Measurements from ENCODE around the gene KCNQ1. TPM values are rescaled to one million over a fixed set of nuclear protein-coding genes. Genes with fewer than 3 reads are reported as not detected.

Gene KCNQ1
- total and polyA plus RNA-seq, 4 donors: 15.4 to 41.7 (median 26.2) TPM

DNA sequence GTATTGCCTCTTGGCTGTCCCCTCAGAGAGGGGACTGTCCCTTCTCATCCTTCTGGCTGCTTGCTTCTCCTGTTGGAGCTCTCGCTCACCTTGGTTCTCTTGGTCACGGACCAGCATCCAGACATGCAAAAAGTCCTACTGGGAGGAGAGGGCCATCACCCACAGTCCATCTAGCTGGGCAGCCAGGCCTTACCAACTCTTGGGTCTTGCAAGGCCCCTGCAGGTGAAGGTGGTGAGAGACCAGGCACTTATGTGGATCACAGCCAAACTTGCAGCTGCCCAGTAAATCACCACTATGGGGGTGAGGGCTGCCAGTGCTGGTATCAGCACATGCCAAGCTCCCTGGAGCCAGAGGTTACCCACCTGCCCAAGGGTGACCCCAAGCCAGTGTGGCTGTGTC, 218.7 kb downstream of the KCNQ1 start:
- Histone ChIP-seq H3K9ac (ENCODE audit: insufficient read depth in 1 of 2, low read length in 2 of 2) (no peak overlapping the region), H3K36me3 (ENCODE audit: control insufficient read depth in 4 of 4, insufficient read depth in 4 of 4, low read length in 4 of 4) (peaks cover 0 to 19% (median 17%) of the 10 kb centered on the region in 4 donors), H3K27me3 (ENCODE audit: control insufficient read depth in 3 of 3, insufficient read depth in 3 of 3, low read length in 2 of 3) (no peaks in the 10 kb centered on the region), H3K4me1 (ENCODE audit: control insufficient read depth in 5 of 5, insufficient read depth in 5 of 5, low read length in 5 of 5) (peaks cover 0 to 3% (median 0%) of the 10 kb centered on the region in 5 donors), H3K27ac (ENCODE audit: low read depth in 1 of 2, low read length in 1 of 2) (no peak overlapping the region), H3K9me3 (ENCODE audit: control insufficient read depth in 4 of 4, insufficient read depth in 3 of 4, low read length in 3 of 4) (peaks cover 5 to 21% (median 12%) of the 10 kb centered on the region in 4 donors), H3K4me3 (no peak overlapping the region)
- DNase-seq (no peak), ATAC-seq (ENCODE audit: insufficient read depth, low FRiP score) (no peak)
- TF ChIP-seq, protein P1, sequence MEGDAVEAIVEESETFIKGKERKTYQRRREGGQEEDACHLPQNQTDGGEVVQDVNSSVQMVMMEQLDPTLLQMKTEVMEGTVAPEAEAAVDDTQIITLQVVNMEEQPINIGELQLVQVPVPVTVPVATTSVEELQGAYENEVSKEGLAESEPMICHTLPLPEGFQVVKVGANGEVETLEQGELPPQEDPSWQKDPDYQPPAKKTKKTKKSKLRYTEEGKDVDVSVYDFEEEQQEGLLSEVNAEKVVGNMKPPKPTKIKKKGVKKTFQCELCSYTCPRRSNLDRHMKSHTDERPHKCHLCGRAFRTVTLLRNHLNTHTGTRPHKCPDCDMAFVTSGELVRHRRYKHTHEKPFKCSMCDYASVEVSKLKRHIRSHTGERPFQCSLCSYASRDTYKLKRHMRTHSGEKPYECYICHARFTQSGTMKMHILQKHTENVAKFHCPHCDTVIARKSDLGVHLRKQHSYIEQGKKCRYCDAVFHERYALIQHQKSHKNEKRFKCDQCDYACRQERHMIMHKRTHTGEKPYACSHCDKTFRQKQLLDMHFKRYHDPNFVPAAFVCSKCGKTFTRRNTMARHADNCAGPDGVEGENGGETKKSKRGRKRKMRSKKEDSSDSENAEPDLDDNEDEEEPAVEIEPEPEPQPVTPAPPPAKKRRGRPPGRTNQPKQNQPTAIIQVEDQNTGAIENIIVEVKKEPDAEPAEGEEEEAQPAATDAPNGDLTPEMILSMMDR (IDR thresholded peaks at IDR 0.05; ENCODE audit: control extremely low read depth, extremely low read depth): no peak
- 97 to 100% methylated on average over 2 of the region's 2 CpGs for WGBS, 2 donors

DNA sequence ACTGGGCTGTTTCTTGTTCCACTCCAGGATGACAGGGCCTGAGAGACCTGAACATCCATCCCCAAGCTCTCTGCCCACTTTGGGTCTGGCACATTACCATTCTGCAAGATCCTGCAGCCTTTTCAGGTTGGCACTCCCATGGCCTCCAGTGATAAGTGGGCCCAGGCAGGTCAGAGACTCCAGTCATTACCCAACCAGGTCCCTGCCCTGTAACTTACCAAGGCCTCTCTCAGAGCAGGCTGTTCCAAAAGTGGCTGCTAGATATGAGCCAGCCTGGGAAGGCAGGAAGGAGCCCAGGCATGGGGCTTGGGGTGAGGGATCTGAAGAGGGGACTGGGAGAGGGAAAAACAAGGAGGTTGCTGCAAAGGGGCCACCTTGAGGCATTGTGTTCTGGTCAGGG, 219.1 kb downstream of the KCNQ1 start:
- peaks cover 0 to 3% (median 0%) of the 10 kb centered on the region in 5 donors for H3K4me1 ChIP-seq (ENCODE audit: control insufficient read depth in 5 of 5, insufficient read depth in 5 of 5, low read length in 5 of 5)
- ATAC-seq (ENCODE audit: insufficient read depth, low FRiP score) (no peak), DNase-seq (no peak)
- H3K27ac ChIP-seq (ENCODE audit: low read depth in 1 of 2, low read length in 1 of 2): no peak overlapping the region
- H3K9ac ChIP-seq (ENCODE audit: insufficient read depth in 1 of 2, low read length in 2 of 2): no peak overlapping the region
- TF ChIP-seq, protein P1 (IDR thresholded peaks at IDR 0.05; ENCODE audit: control extremely low read depth, extremely low read depth): no peak
- H3K27me3 ChIP-seq (ENCODE audit: control insufficient read depth in 3 of 3, insufficient read depth in 3 of 3, low read length in 2 of 3): no peaks in the 10 kb centered on the region
- no peak overlapping the region for H3K4me3 ChIP-seq
- H3K9me3 ChIP-seq (ENCODE audit: control insufficient read depth in 4 of 4, insufficient read depth in 3 of 4, low read length in 3 of 4): peaks cover 5 to 21% (median 11%) of the 10 kb centered on the region in 4 donors
- H3K36me3 ChIP-seq (ENCODE audit: control insufficient read depth in 4 of 4, insufficient read depth in 4 of 4, low read length in 4 of 4): peaks cover 0 to 23% (median 19%) of the 10 kb centered on the region in 4 donors

DNA sequence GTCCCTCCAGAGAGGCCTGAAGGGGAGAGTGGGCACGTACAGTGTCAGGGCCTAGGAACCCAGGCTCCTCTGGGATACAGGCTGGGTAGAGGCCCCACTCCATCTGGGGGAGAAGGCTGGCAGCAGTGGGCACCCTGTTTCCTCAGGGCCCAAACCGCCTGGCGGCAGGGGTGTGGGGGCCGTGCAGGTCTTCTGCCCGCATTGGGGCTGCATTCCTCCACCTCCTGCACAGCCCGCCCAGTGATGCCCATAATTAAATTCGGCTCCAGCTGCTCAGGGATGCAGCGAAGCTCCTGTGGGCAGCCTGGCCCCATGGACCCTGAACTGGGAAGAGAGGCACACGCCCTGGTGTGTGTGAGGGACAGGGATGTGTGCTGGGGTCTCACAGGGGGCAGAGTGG, 219.6 kb downstream of the KCNQ1 start:
- H3K9ac ChIP-seq (ENCODE audit: insufficient read depth in 1 of 2, low read length in 2 of 2): no peak overlapping the region

More for the DNA sequence above, 219.6 kb downstream of the KCNQ1 start:
- ATAC-seq (ENCODE audit: insufficient read depth, low FRiP score) (no peak), DNase-seq (no peak)
- no peak overlapping the region for H3K4me3 ChIP-seq
- H3K36me3 ChIP-seq (ENCODE audit: control insufficient read depth in 4 of 4, insufficient read depth in 4 of 4, low read length in 4 of 4): peaks cover 0 to 24% (median 19%) of the 10 kb centered on the region in 4 donors
- TF ChIP-seq, protein P1 (IDR thresholded peaks at IDR 0.05; ENCODE audit: control extremely low read depth, extremely low read depth): no peak
- no peaks in the 10 kb centered on the region for H3K27me3 ChIP-seq (ENCODE audit: control insufficient read depth in 3 of 3, insufficient read depth in 3 of 3, low read length in 2 of 3)
- H3K27ac ChIP-seq (ENCODE audit: low read depth in 1 of 2, low read length in 1 of 2): no peak overlapping the region
- WGBS, 2 donors: 86 to 92% methylated on average over 9 of the region's 9 CpGs
- peaks cover 0 to 3% (median 0%) of the 10 kb centered on the region in 5 donors for H3K4me1 ChIP-seq (ENCODE audit: control insufficient read depth in 5 of 5, insufficient read depth in 5 of 5, low read length in 5 of 5)
- H3K9me3 ChIP-seq (ENCODE audit: control insufficient read depth in 4 of 4, insufficient read depth in 3 of 4, low read length in 3 of 4): peaks cover 5 to 21% (median 10%) of the 10 kb centered on the region in 4 donors
